PFSK-1 (cell line): ENCODE measurements around the gene GPR137B.

Experiments used
- POLR2AphosphoS5 ChIP-seq: IDR thresholded peaks from 2 replicates; pipeline ENCODE4 v1.6.1; 2012; ENCODE audit warnings: low read depth, mild to moderate bottlenecking, control low read depth, low read length, moderate library complexity
- REST ChIP-seq, 2 experiments: IDR thresholded peaks; 2 replicates each; pipeline versions ENCODE4 v1.6.1 to v1.8.0; 2011 to 2012; ENCODE audit warnings: low read depth in 2 of 2, low read length in 2 of 2, control low read depth in 1 of 2, inconsistent platforms in 1 of 2, mild to moderate bottlenecking in 1 of 2, moderate library complexity in 1 of 2; ENCODE audit not compliant: insufficient read depth in 1 of 2
- SIN3A ChIP-seq: IDR thresholded peaks from 2 replicates; pipeline ENCODE4 v1.6.1; 2012; ENCODE audit warnings: mild to moderate bottlenecking, low read length, moderate library complexity, borderline replicate concordance; ENCODE audit not compliant: insufficient read depth
- TAF1 ChIP-seq: IDR thresholded peaks from 2 replicates; pipeline ENCODE4 v1.6.1; 2012; ENCODE audit warnings: low read length, control low read depth, borderline replicate concordance; ENCODE audit not compliant: insufficient read depth

GRCh38 chr1:236147068-236147467 is 4.7 kb downstream of the GPR137B start:
- no peak for TF ChIP-seq REST (IDR thresholded peaks at IDR 0.05; ENCODE audit: insufficient read depth in 1 of 2, low read depth in 2 of 2, low read length in 2 of 2)
- TF ChIP-seq POLR2AphosphoS5: no peak
- no peak for TF ChIP-seq SIN3A
- TF ChIP-seq TAF1: no peak
